Mammary epithelial cell (primary cell): ENCODE data around the gene MTRFR.

Source experiments
- EZH2 ChIP-seq: IDR thresholded peaks from 2 replicates; pipeline ENCODE4 v1.6.1; 2012; ENCODE audit warnings: low read length, inconsistent platforms, borderline replicate concordance
- TF ChIP-seq, protein P1 (sequence below), 2 donors: IDR thresholded peaks in 1 of 2; conservative IDR thresholded peaks in 1 of 2; 2 replicates each; pipeline ENCODE4 v1.5.1; 2011 to 2012; ENCODE audit warnings: inconsistent platforms in 2 of 2, low read length in 2 of 2, mild to moderate bottlenecking in 2 of 2, control low read depth in 1 of 2, low read depth in 1 of 2; ENCODE audit not compliant: insufficient read depth in 1 of 2; ENCODE audit errors: extremely low read depth in 1 of 2

DNA sequence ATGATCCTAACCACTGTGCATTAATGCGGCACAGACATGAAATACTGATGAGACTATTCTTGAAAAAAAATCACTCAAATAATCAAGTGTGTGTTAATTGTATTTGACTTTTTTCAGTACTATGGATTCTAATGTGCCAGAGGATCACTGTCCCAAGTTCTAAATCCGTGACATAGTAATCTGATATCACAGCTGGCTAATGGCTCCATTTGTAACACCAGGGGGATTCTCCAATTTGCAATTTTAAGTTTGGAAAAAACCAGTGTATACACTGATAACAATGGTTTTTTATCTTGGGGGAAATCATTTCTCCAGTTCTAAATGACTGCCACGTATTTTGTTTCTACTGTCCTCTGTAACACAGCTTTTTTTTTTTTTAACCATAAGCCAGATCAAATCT, 33.3 kb upstream of the MTRFR start:
- TF ChIP-seq, protein P1, sequence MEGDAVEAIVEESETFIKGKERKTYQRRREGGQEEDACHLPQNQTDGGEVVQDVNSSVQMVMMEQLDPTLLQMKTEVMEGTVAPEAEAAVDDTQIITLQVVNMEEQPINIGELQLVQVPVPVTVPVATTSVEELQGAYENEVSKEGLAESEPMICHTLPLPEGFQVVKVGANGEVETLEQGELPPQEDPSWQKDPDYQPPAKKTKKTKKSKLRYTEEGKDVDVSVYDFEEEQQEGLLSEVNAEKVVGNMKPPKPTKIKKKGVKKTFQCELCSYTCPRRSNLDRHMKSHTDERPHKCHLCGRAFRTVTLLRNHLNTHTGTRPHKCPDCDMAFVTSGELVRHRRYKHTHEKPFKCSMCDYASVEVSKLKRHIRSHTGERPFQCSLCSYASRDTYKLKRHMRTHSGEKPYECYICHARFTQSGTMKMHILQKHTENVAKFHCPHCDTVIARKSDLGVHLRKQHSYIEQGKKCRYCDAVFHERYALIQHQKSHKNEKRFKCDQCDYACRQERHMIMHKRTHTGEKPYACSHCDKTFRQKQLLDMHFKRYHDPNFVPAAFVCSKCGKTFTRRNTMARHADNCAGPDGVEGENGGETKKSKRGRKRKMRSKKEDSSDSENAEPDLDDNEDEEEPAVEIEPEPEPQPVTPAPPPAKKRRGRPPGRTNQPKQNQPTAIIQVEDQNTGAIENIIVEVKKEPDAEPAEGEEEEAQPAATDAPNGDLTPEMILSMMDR (conservative IDR thresholded peaks at IDR 0.05 in 1 of 2, IDR thresholded peaks at IDR 0.05 in 1 of 2; ENCODE audit: extremely low read depth in 1 of 2, insufficient read depth in 1 of 2, low read depth in 1 of 2, low read length in 2 of 2), result no peak
- no peak for TF ChIP-seq EZH2
